ENCODE measurements around the gene MXRA7.

The MXRA7 gene

GRCh38 chr17:76697702-76698465, 12.9 kb downstream of the MXRA7 start:
- intact Hi-C loops (cut with DNase I; ENCODE audit: low total_unique reads): no loop called here
- peaks cover 7 to 97% (median 77%) of the 10 kb centered on the region in 4 donors for H3K4me1 ChIP-seq

GRCh38 chr17:76696763-76697701, 13.7 kb downstream of the MXRA7 start:
- peak overlapping the region in 1 of 2 donors; percentile 14 for H3K4me3 ChIP-seq
- peaks cover 7 to 91% (median 77%) of the 10 kb centered on the region in 4 donors for H3K4me1 ChIP-seq
- no peaks in the 10 kb centered on the region for H3K27me3 ChIP-seq
- no peak for DNase-seq
- H3K27ac ChIP-seq: peak overlapping the region; percentile 85 to 89
- intact Hi-C loops (cut with DNase I; ENCODE audit: low total_unique reads): no loop called here
- no peak for TF ChIP-seq CTCF (IDR thresholded peaks at IDR 0.05)
- no peaks in the 10 kb centered on the region for H3K9me3 ChIP-seq
- no peaks in the 10 kb centered on the region for H3K36me3 ChIP-seq

More at GRCh38 chr17:76697702-76698465, 12.9 kb downstream of the MXRA7 start:
- TF ChIP-seq CTCF (IDR thresholded peaks at IDR 0.05): peak in 1 of 2 experiments; percentile 5
- peak in 1 of 2 donors; percentile 81 for DNase-seq
- H3K27ac ChIP-seq: peak overlapping the region; percentile 85 to 89
- H3K27me3 ChIP-seq: no peaks in the 10 kb centered on the region
- no peaks in the 10 kb centered on the region for H3K36me3 ChIP-seq
- peak overlapping the region in 1 of 2 donors; percentile 14 for H3K4me3 ChIP-seq
- no peaks in the 10 kb centered on the region for H3K9me3 ChIP-seq

GRCh38 chr17:76695059-76695831, 15.5 kb downstream of the MXRA7 start:
- DNase-seq: no peak
- Histone ChIP-seq H3K36me3 (no peaks in the 10 kb centered on the region), H3K27me3 (no peaks in the 10 kb centered on the region), H3K27ac (peak overlapping the region; percentile 85 to 89), H3K4me1 (peaks cover 4 to 91% (median 68%) of the 10 kb centered on the region in 4 donors), H3K9me3 (no peaks in the 10 kb centered on the region), H3K4me3 (peak overlapping the region in 1 of 2 donors; percentile 16)
- TF ChIP-seq CTCF (IDR thresholded peaks at IDR 0.05): no peak
- intact Hi-C loops (cut with DNase I; ENCODE audit: low total_unique reads): no loop called here

- no peak for TF ChIP-seq CTCF (IDR thresholded peaks at IDR 0.05)
- Histone ChIP-seq H3K9me3 (no peaks in the 10 kb centered on the region), H3K27me3 (no peaks in the 10 kb centered on the region), H3K27ac (peak overlapping the region in 1 of 2 donors; percentile 20), H3K4me3 (no peak overlapping the region), H3K4me1 (peaks cover 6 to 91% (median 62%) of the 10 kb centered on the region in 4 donors), H3K36me3 (no peaks in the 10 kb centered on the region)
- intact Hi-C loops (cut with DNase I; ENCODE audit: low total_unique reads): no loop called here
- no peak for DNase-seq
Observed at GRCh38 chr17:76691379-76692191, 19.2 kb downstream of the MXRA7 start.

Data from tibial artery (tissue), 4 donors.